ENCODE results near the gene DDX23. TPM values are rescaled to one million over a fixed set of nuclear protein-coding genes. Genes with fewer than 3 reads are reported as not detected.
A peak's percentile ranks its signal among the peaks of the same experiment; 100 is the strongest.

The DDX23 gene
- total and polyA plus RNA-seq, 8 donors = 66.5 to 116 (median 108) TPM

GRCh38 chr12:48873096-48873495, 21.1 kb upstream of the DDX23 start:
- Histone ChIP-seq H3K36me3 (no peaks in the 10 kb centered on the region), H3K4me1 (no peaks in the 10 kb centered on the region), H3K4me3 (no peak overlapping the region), H3K27ac (no peak overlapping the region), H3K27me3 (no peaks in the 10 kb centered on the region), H3K9me3 (no peaks in the 10 kb centered on the region)
- ATAC-seq (no peak), DNase-seq (no peak)
- TF ChIP-seq, protein P1, sequence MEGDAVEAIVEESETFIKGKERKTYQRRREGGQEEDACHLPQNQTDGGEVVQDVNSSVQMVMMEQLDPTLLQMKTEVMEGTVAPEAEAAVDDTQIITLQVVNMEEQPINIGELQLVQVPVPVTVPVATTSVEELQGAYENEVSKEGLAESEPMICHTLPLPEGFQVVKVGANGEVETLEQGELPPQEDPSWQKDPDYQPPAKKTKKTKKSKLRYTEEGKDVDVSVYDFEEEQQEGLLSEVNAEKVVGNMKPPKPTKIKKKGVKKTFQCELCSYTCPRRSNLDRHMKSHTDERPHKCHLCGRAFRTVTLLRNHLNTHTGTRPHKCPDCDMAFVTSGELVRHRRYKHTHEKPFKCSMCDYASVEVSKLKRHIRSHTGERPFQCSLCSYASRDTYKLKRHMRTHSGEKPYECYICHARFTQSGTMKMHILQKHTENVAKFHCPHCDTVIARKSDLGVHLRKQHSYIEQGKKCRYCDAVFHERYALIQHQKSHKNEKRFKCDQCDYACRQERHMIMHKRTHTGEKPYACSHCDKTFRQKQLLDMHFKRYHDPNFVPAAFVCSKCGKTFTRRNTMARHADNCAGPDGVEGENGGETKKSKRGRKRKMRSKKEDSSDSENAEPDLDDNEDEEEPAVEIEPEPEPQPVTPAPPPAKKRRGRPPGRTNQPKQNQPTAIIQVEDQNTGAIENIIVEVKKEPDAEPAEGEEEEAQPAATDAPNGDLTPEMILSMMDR (IDR thresholded peaks at IDR 0.05) = no peak
- intact Hi-C loops (cut with DNase I) = no loop called here

DNA sequence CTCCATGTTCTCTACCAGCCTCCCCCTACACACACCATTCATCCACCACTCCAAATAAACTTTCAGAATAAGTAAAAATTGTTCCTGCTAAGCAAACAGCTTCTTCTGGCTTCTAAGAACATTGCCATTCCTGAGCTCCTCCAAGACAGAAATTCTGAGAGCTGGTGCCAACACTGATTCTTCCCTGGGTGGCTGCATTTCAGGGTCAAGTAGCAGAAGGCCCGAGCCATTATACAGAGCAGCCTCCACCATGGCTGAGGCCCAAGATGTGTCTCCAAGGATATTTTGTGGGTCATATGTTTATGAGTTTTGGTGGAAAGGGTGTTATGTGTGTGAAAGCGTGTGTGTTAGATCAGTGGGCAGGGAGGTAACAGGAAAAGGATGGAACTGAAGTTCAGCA, 17.2 kb upstream of the DDX23 start:
- Histone ChIP-seq H3K4me1 (peaks cover 3 to 15% of the 10 kb centered on the region in 2 donors), H3K4me3 (no peak overlapping the region), H3K36me3 (no peaks in the 10 kb centered on the region), H3K9me3 (no peaks in the 10 kb centered on the region), H3K27ac (no peak overlapping the region), H3K27me3 (peaks cover 0 to 17% of the 10 kb centered on the region in 2 donors)
- DNase-seq (peak in 1 of 4 donors; percentile 15), ATAC-seq (no peak)
- intact Hi-C loops (cut with DNase I) = no loop called here
- TF ChIP-seq, protein P1 (IDR thresholded peaks at IDR 0.05) = no peak

- Histone ChIP-seq H3K36me3 (no peaks in the 10 kb centered on the region), H3K27ac (no peak overlapping the region), H3K4me3 (no peak overlapping the region), H3K9me3 (no peaks in the 10 kb centered on the region), H3K4me1 (peaks cover 3 to 22% of the 10 kb centered on the region in 2 donors), H3K27me3 (peaks cover 0 to 24% of the 10 kb centered on the region in 2 donors)
- ATAC-seq = no peak
- TF ChIP-seq, protein P1 (IDR thresholded peaks at IDR 0.05) = no peak
- intact Hi-C loops (cut with DNase I) = no loop called here
- peak in 1 of 4 donors; percentile 17 for DNase-seq
Measured at GRCh38 chr12:48868451-48868850, 16.5 kb upstream of the DDX23 start.

GRCh38 chr12:48866052-48866711, 14.2 kb upstream of the DDX23 start:
- H3K9me3 ChIP-seq = no peaks in the 10 kb centered on the region
- intact Hi-C loops (cut with DNase I) = no loop called here
- peaks cover 0 to 30% of the 10 kb centered on the region in 2 donors for H3K27me3 ChIP-seq
- TF ChIP-seq, protein P1 (IDR thresholded peaks at IDR 0.05) = no peak
- ATAC-seq = peak; percentile 22
- peak overlapping the region in 1 of 2 donors; percentile 60 for H3K4me3 ChIP-seq
- no peak for DNase-seq
- H3K36me3 ChIP-seq = peaks cover 0 to 8% of the 10 kb centered on the region in 2 donors
- H3K4me1 ChIP-seq = peaks cover 3 to 22% of the 10 kb centered on the region in 2 donors
- peak overlapping the region; percentile 19 to 33 for H3K27ac ChIP-seq

- H3K27ac ChIP-seq = peak within 1 kb of the TSS; percentile 19 to 33
- peak within 1 kb of the TSS; percentile 60 to 66 for H3K4me3 ChIP-seq
- H3K9me3 ChIP-seq = no peaks in the 10 kb centered on the region
- ATAC-seq (peak; percentile 94), DNase-seq (peak; percentile 82 to 91 (median 86))
- peaks cover 0 to 9% of the 10 kb centered on the region in 2 donors for H3K36me3 ChIP-seq
- peaks cover 3 to 22% of the 10 kb centered on the region in 2 donors for H3K4me1 ChIP-seq
- intact Hi-C loops (cut with DNase I) = no loop called here
- TF ChIP-seq, protein P1 (IDR thresholded peaks at IDR 0.05) = no peak
- H3K27me3 ChIP-seq = peaks cover 0 to 30% of the 10 kb centered on the region in 2 donors
Measured at GRCh38 chr12:48865281-48866051, 13.5 kb upstream of the DDX23 start, which contains the start of gene RND1. TSS of gene RND1 (minus strand) at chr12:48865870. CDS start at chr12:48865767, 103 bp downstream.

Data from left lung (tissue), 10 donors.